ENCODE measurements around the gene PALB2.

- no peak for TF ChIP-seq POLR2A (IDR thresholded peaks at IDR 0.05)
- no peak for TF ChIP-seq CTCF (IDR thresholded peaks at IDR 0.05)
Observed at GRCh38 chr16:23624092-23624491, 17.0 kb downstream of the PALB2 start.
